Endometrium (tissue), 2 donors: Measurements from ENCODE around the gene HSD17B1.
"Not testable (repeated sequence)": the region's sequence is repeated elsewhere in the genome, so short reads cannot be mapped to it uniquely, and the experiment has no call there.

Experiments
- FAIRE-seq: peaks from 2 replicates; lab custom pipeline; 2012; peaks lifted over from hg19 to GRCh38; lab: Jason Lieb, UNC
- donor health status: control.
- donor health status: control.

Gene HSD17B1

GRCh38 chr17:42526031-42526444 is 26.7 kb upstream of the HSD17B1 start:
- no peak for FAIRE-seq

- FAIRE-seq = no peak
Observed at GRCh38 chr17:42527932-42528331, 24.8 kb upstream of the HSD17B1 start.

GRCh38 chr17:42529061-42529460 is 23.7 kb upstream of the HSD17B1 start:
- FAIRE-seq = no peak

GRCh38 chr17:42530952-42531454 is 21.7 kb upstream of the HSD17B1 start:
- no peak for FAIRE-seq

- no peak for FAIRE-seq
Observed at GRCh38 chr17:42531455-42532354, 21.0 kb upstream of the HSD17B1 start.

- no peak for FAIRE-seq
Observed at GRCh38 chr17:42535155-42536047, 17.3 kb upstream of the HSD17B1 start.

GRCh38 chr17:42536048-42536371 is 16.7 kb upstream of the HSD17B1 start, which contains the start of gene NAGLU:
Gene NAGLU (plus strand): TSS chr17:42536241. CDS start chr17:42536273, 32 bp downstream.
- FAIRE-seq = no peak

- FAIRE-seq = no peak
Observed at GRCh38 chr17:42536372-42537155, 16.2 kb upstream of the HSD17B1 start.

GRCh38 chr17:42537156-42537805 is 15.4 kb upstream of the HSD17B1 start:
- no peak for FAIRE-seq

GRCh38 chr17:42537826-42538451 is 14.8 kb upstream of the HSD17B1 start:
- no peak for FAIRE-seq

- no peak for FAIRE-seq
Observed at GRCh38 chr17:42538482-42538881, 14.2 kb upstream of the HSD17B1 start.

GRCh38 chr17:42540558-42540957 is 12.2 kb upstream of the HSD17B1 start:
- FAIRE-seq = not testable (repeated sequence)

- FAIRE-seq = no peak
Observed at GRCh38 chr17:42541041-42541833, 11.5 kb upstream of the HSD17B1 start.

- FAIRE-seq = no peak
Observed at GRCh38 chr17:42543190-42544079, 9.3 kb upstream of the HSD17B1 start.

GRCh38 chr17:42544874-42545283 is 7.8 kb upstream of the HSD17B1 start:
- FAIRE-seq = no peak

- FAIRE-seq = not testable (repeated sequence)
Observed at GRCh38 chr17:42545755-42546505, 6.8 kb upstream of the HSD17B1 start.

- FAIRE-seq = no peak
Observed at GRCh38 chr17:42547001-42547461, 5.7 kb upstream of the HSD17B1 start.

- FAIRE-seq = no peak
Observed at GRCh38 chr17:42547698-42548069, 5.0 kb upstream of the HSD17B1 start.
